PFSK-1 (cell line): ENCODE results near the gene MLKL. TPM values are rescaled to one million over a fixed set of nuclear protein-coding genes. Genes with fewer than 3 reads are reported as not detected.

ENCODE experiments used
- FOXP2 ChIP-seq: optimal IDR thresholded peaks from 2 replicates; pipeline ENCODE3; 2011; ENCODE audit warnings: borderline replicate concordance, control low read depth, inconsistent platforms; ENCODE audit not compliant: insufficient read depth; ENCODE audit errors: extremely low read length, extremely low read depth
- POLR2AphosphoS5 ChIP-seq: IDR thresholded peaks from 2 replicates; pipeline ENCODE4 v1.6.1; 2012; ENCODE audit warnings: low read depth, mild to moderate bottlenecking, control low read depth, low read length, moderate library complexity
- REST ChIP-seq, 2 experiments: IDR thresholded peaks; 2 replicates each; pipeline versions ENCODE4 v1.6.1 to v1.8.0; 2011 to 2012; ENCODE audit warnings: low read depth in 2 of 2, low read length in 2 of 2, control low read depth in 1 of 2, inconsistent platforms in 1 of 2, mild to moderate bottlenecking in 1 of 2, moderate library complexity in 1 of 2; ENCODE audit not compliant: insufficient read depth in 1 of 2
- SIN3A ChIP-seq: IDR thresholded peaks from 2 replicates; pipeline ENCODE4 v1.6.1; 2012; ENCODE audit warnings: mild to moderate bottlenecking, low read length, moderate library complexity, borderline replicate concordance; ENCODE audit not compliant: insufficient read depth
- TAF1 ChIP-seq: IDR thresholded peaks from 2 replicates; pipeline ENCODE4 v1.6.1; 2012; ENCODE audit warnings: low read length, control low read depth, borderline replicate concordance; ENCODE audit not compliant: insufficient read depth
- polyA plus RNA-seq: library from polyadenylated mRNA; unstranded; fragments of >200 nt; gene quantifications from one replicate; pipeline ENCODE4 v1.2.1, GENCODE V29; 2012; ENCODE audit warnings: low read depth, missing spikeins; ENCODE audit not compliant: insufficient read length

MLKL gene
- 2.3 TPM for polyA plus RNA-seq

GRCh38 chr16:74700438-74701225 lies at the start of gene MLKL:
Gene MLKL (minus strand): TSS chr16:74700862. CDS start chr16:74695757, 5,105 bp downstream.
- no peak for TF ChIP-seq FOXP2
- TF ChIP-seq TAF1: peak; percentile 31; the same call in 1 of the 2 replicates

GRCh38 chr16:74749291-74750055 lies 48.8 kb upstream of the MLKL start:
- no peak for TF ChIP-seq REST (IDR thresholded peaks at IDR 0.05; ENCODE audit: insufficient read depth in 1 of 2, low read depth in 2 of 2, low read length in 2 of 2)
- no peak for TF ChIP-seq POLR2AphosphoS5
- TF ChIP-seq SIN3A: no peak
- TF ChIP-seq FOXP2: no peak

GRCh38 chr16:74748616-74749026 lies 48.0 kb upstream of the MLKL start:
- TF ChIP-seq FOXP2: no peak
- TF ChIP-seq POLR2AphosphoS5: no peak
- no peak for TF ChIP-seq SIN3A
- no peak for TF ChIP-seq REST (IDR thresholded peaks at IDR 0.05; ENCODE audit: insufficient read depth in 1 of 2, low read depth in 2 of 2, low read length in 2 of 2)
- no peak for TF ChIP-seq TAF1

GRCh38 chr16:74747716-74748615 lies 47.3 kb upstream of the MLKL start:
- no peak for TF ChIP-seq SIN3A
- no peak for TF ChIP-seq TAF1
- no peak for TF ChIP-seq FOXP2
- no peak for TF ChIP-seq POLR2AphosphoS5
- TF ChIP-seq REST (IDR thresholded peaks at IDR 0.05; ENCODE audit: insufficient read depth in 1 of 2, low read depth in 2 of 2, low read length in 2 of 2): no peak

GRCh38 chr16:74745926-74746325 lies 45.3 kb upstream of the MLKL start:
- TF ChIP-seq POLR2AphosphoS5 (no peak), FOXP2 (no peak), TAF1 (no peak), SIN3A (no peak), REST (IDR thresholded peaks at IDR 0.05; ENCODE audit: insufficient read depth in 1 of 2, low read depth in 2 of 2, low read length in 2 of 2) (no peak)
